GM12801 (cell line): Measurements from ENCODE around the gene BHMT2.

ENCODE experiments used
- TF ChIP-seq, protein P1 (sequence below): IDR thresholded peaks from one replicate; pipeline ENCODE4 v1.5.1; 2011; ENCODE audit warnings: control low read depth; ENCODE audit not compliant: insufficient read length; ENCODE audit errors: extremely low read depth

Gene BHMT2

DNA sequence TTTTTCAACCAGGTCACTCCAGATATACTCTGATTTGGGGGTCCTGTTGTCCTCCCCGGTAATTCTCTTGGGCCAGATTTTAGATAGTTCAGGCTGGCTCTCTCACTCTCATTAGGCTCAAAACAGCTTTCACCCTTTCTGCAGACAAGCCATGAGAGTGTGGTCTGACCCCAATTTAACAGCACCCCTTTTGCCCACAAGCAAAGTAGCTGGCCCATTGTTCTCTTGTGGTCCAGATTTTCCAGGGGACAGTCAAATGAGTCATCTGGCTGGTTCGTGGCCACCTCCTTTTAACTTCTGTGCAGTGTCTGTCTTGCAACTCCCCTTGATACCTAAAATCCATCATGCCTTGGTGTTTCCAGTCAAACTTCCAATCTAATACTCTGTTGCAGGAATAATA lies 16.5 kb downstream of the BHMT2 start:
- TF ChIP-seq, protein P1, sequence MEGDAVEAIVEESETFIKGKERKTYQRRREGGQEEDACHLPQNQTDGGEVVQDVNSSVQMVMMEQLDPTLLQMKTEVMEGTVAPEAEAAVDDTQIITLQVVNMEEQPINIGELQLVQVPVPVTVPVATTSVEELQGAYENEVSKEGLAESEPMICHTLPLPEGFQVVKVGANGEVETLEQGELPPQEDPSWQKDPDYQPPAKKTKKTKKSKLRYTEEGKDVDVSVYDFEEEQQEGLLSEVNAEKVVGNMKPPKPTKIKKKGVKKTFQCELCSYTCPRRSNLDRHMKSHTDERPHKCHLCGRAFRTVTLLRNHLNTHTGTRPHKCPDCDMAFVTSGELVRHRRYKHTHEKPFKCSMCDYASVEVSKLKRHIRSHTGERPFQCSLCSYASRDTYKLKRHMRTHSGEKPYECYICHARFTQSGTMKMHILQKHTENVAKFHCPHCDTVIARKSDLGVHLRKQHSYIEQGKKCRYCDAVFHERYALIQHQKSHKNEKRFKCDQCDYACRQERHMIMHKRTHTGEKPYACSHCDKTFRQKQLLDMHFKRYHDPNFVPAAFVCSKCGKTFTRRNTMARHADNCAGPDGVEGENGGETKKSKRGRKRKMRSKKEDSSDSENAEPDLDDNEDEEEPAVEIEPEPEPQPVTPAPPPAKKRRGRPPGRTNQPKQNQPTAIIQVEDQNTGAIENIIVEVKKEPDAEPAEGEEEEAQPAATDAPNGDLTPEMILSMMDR, result no peak

- TF ChIP-seq, protein P1, result no peak
Measured at GRCh38 chr5:79088507-79088906, 18.9 kb downstream of the BHMT2 start.

DNA sequence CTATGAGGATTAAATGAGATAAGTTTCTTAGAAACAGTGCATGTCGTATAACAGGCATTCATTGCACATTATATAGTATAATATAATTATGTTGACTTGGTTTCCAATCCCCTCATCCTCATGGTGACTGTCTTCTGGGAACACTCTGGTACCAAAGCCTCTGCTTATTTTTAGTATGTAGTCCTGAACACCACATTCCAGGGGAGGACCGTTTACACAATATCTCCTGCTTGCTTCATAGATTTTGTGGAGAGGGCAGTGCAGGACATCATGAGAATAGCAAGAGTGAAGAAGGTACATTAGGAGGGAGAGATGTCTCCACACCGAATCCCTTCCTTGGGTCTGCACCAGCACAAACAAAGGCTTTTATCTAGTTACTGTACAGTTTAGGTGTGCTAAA lies 21.5 kb downstream of the BHMT2 start:
- TF ChIP-seq, protein P1, result no peak

GRCh38 chr5:79093762-79094161 lies 24.2 kb downstream of the BHMT2 start:
- TF ChIP-seq, protein P1, result no peak

GRCh38 chr5:79105868-79106267 lies 36.3 kb downstream of the BHMT2 start:
- TF ChIP-seq, protein P1, result no peak

GRCh38 chr5:79107020-79107796 lies 37.6 kb downstream of the BHMT2 start:
- TF ChIP-seq, protein P1, result no peak

- TF ChIP-seq, protein P1, result no peak
Measured at GRCh38 chr5:79108086-79108485, 38.5 kb downstream of the BHMT2 start.

GRCh38 chr5:79108792-79109191 lies 39.2 kb downstream of the BHMT2 start:
- TF ChIP-seq, protein P1, result no peak
